Skeletal muscle cell (primary cell): ENCODE data around the gene NPIPA3.
"Not testable (repeated sequence)": the region's sequence is repeated elsewhere in the genome, so short reads cannot be mapped to it uniquely, and the experiment has no call there.

ENCODE experiments used
- DNase-seq: peaks from one replicate; pipeline ENCODE4 v3.0.0-alpha.2; 2010; ENCODE audit warnings: low read depth
- H3K4me3 ChIP-seq: 2 replicates; pipeline ENCODE4 v1.5.1; 2011; ENCODE audit warnings: low read depth, mild to moderate bottlenecking, control low read depth, low read length, moderate library complexity

The NPIPA3 gene

GRCh38 chr16:14703156-14704011 lies at the start of gene NPIPA3:
Gene NPIPA3 (plus strand): TSS chr16:14703411. CDS start chr16:14708944, 5,533 bp downstream.
- H3K4me3 ChIP-seq, DNase-seq: not testable (repeated sequence)

DNA sequence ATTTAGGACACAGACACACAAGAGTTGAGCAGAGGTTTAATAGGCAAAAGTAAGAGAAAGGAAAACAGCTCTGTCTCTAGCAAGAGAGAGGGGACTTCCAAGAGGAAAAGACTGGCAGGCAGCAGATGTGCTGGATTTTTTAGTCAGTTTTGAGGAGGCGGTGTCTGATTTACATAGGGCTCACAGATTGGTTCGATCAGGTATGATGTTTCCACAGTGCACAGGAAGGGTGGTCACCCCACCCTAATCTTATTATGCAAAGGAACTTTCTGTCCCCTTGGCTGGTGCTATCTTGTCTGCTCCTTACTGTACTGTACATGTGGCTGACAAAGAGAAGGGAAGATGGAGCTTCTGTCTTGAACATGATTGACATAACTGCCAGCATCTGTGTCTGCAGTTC lies 45.1 kb upstream of the NPIPA3 start:
- DNase-seq = no peak
- H3K4me3 ChIP-seq = no peak overlapping the region

- no peak overlapping the region for H3K4me3 ChIP-seq
- DNase-seq = no peak
Observed at GRCh38 chr16:14667347-14668266, 35.6 kb upstream of the NPIPA3 start.

DNA sequence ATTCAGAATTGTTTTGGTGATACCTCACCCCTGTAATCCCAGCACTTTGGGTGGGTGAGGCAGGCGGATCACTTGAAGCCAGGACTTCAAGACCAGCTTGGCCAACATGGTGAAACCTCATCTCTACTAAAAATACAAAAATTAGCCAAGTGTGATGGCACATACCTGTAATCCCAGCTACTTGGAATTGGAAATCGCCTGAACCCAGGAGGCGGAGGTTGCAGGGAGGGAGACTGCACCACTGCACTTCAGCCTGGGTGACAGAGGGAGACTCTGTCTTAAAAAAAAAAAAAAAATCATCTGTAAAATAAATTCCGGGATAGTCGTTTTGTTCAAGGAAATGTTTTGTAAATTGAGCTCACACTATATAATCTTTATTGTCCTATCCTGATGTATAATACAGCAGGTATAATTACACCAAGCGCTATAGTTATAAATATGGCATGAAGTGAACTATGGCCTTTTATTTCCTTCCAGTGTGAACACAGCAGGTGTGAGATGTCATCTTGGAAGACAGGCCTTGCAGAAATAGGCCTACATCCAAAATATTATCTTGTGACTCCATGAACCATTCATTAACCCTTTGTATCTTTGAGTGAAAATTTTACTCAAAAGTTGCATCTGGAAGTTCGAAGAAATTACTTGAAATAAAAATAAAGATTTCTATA lies 34.5 kb upstream of the NPIPA3 start:
- H3K4me3 ChIP-seq = no peak overlapping the region
- DNase-seq = no peak

- DNase-seq = no peak
- H3K4me3 ChIP-seq = no peak overlapping the region
Observed at GRCh38 chr16:14669776-14670175, 33.4 kb upstream of the NPIPA3 start.

- DNase-seq = no peak
Observed at GRCh38 chr16:14672403-14672971, 30.7 kb upstream of the NPIPA3 start.

GRCh38 chr16:14676633-14677032 lies 26.6 kb upstream of the NPIPA3 start:
- no peak for DNase-seq
- no peak overlapping the region for H3K4me3 ChIP-seq

More at GRCh38 chr16:14672403-14672971, 30.7 kb upstream of the NPIPA3 start:
- no peak overlapping the region for H3K4me3 ChIP-seq

DNA sequence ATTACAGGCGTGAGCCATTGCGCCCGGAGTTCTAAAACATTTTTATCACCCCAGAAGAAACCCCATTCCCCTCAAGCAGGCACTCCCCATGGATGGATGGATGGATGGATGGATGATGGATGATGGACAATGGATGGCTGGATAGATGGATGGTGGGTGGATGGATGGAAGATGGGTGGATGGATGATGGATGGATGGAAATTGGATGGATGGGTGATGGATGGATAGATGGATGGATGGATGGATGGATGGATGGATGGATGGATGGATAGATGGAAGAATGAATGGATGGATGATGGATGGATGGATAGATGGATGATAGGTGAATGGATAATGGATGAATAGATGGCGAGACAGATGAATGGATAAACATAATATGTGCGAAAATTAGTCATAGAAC lies 25.6 kb upstream of the NPIPA3 start:
- no peak overlapping the region for H3K4me3 ChIP-seq
- no peak for DNase-seq

- no peak overlapping the region for H3K4me3 ChIP-seq
- no peak for DNase-seq
Observed at GRCh38 chr16:14678748-14679497, 24.3 kb upstream of the NPIPA3 start.

GRCh38 chr16:14680396-14680795 lies 22.8 kb upstream of the NPIPA3 start:
- not testable (repeated sequence) for H3K4me3 ChIP-seq, DNase-seq

DNA sequence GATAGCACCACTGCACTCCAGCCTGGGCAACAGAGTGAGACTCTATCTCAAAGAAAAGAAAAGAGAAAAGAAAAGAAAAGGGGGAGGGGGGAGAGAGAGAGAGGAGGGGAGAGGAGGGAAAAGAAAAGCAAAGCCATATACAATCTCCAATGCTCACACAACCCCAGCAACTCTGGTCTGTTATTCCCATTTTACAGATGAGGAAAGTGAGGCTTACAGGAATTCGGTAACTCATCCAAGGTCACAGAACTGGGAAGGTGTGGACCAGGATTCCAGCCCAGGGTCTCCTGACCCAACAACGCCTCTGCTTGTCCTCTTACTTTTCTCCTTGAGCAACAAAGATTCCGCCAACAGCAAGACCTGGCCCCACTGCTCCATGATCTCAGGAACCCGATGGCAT lies 22.1 kb upstream of the NPIPA3 start:
- no peak overlapping the region for H3K4me3 ChIP-seq
- DNase-seq = no peak

- no peak overlapping the region for H3K4me3 ChIP-seq
- DNase-seq = no peak
Observed at GRCh38 chr16:14682121-14682520, 21.1 kb upstream of the NPIPA3 start.

DNA sequence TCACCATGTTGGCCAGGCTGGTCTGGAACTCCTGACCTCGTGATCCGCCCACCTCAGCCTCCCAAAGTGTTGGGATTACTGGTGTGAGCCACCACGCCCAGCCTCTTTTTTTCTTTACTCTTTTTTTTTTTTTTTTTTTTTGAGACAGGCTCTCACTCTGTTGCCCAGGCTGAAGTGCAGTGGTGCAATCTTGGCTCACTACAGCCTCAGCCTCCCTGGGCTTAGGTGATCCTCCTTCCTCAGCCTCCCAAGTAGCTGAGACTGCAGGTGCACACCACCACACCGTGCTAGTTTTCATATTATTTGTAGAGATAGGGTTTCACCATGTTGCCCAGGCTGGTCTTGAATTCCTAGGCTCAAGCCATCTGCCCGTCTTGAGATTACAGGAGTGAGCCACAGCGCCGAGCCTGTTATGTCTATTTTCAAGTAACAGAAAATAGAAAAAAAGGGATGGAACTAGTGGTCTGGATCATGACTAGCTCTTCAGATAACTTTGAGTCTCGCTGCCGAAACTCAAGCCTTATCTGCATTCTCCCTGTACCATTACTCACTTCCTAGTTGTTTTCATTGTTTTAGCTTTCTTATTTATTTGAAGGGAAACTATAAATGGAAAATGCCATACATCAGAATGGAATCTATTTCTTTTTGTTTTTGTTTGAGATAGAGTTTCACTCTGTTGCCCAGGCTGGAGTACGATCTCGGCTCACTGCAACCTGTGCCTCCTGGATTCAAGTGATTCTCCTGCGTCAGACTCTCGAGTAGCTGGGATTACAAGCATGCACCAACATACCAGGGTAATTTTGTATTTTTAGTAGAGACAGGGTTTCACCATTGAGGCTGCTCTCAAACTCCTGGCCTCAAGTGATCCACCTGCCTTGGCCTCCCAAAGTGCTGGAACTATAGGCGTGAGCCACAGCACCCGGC lies 17.1 kb upstream of the NPIPA3 start:
- H3K4me3 ChIP-seq, DNase-seq: not testable (repeated sequence)

- H3K4me3 ChIP-seq = not testable (repeated sequence)
Observed at GRCh38 chr16:14694129-14694528, 9.1 kb upstream of the NPIPA3 start, which contains the start of gene PLA2G10. Gene PLA2G10 (minus strand): TSS chr16:14694308. CDS start chr16:14694229, 79 bp downstream.

DNA sequence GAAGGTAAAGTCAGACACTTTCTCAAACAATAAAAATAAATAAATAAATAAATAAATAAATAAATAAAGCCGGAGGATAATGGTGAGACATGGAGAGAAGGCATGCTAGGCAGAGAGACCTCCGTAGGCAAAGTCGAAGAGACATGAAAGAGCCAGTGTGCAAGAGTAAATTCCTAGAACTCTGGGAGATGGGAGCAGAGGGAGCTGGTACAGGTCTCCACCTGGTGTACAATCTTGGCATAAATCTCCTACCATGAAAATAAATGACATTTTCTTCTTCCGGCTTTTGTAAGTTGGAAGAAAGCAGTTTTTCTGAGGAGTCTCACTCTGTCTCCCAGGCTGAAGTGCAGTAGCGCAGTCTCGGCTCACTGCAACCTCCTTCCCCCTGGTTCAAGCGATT lies 1.4 kb upstream of the NPIPA3 start:
- H3K4me3 ChIP-seq, DNase-seq: not testable (repeated sequence)

More at GRCh38 chr16:14694129-14694528, 9.1 kb upstream of the NPIPA3 start, which contains the start of gene PLA2G10:
- DNase-seq = not testable (repeated sequence)

- H3K4me3 ChIP-seq, DNase-seq: not testable (repeated sequence)
Observed at GRCh38 chr16:14702672-14703071, 539 bp upstream of the NPIPA3 start.

DNA sequence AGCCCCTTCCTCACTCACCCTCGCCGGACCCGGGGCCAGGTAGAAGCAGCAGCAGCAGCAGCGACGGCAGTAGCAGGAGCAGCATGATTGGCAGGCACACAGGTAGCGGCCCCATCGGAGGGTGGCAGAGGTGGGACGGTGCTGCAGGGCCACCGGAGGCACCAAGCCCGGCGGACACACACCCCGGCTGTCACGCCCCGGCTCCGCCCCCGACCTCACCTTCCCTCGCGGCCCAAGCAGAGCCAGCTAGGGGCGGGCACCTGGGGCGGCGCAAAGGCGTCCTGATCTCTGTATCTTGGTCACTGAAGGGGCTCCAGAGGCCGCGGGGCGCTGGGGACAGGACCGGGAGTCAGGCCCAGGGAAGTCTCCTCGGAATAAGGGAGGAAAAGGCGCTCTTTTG lies 30.0 kb downstream of the NPIPA3 start:
- not testable (repeated sequence) for H3K4me3 ChIP-seq, DNase-seq
